Islet of Langerhans (tissue), 1 donor: ENCODE results near the gene CDH13.

Experiments used
- FAIRE-seq: peaks from one replicate; lab custom pipeline; 2011; peaks lifted over from hg19 to GRCh38; lab: Jason Lieb, UNC

CDH13 gene

GRCh38 chr16:83810901-83811300 is 1184.1 kb downstream of the CDH13 start:
- FAIRE-seq, result no peak

GRCh38 chr16:83813823-83814658 is 1187.3 kb downstream of the CDH13 start:
- FAIRE-seq, result no peak

- no peak for FAIRE-seq
Observed at GRCh38 chr16:83814659-83814985, 1187.9 kb downstream of the CDH13 start.

GRCh38 chr16:83817022-83817421 is 1190.3 kb downstream of the CDH13 start:
- FAIRE-seq, result no peak

- no peak for FAIRE-seq
Observed at GRCh38 chr16:83818276-83818675, 1191.5 kb downstream of the CDH13 start.

- FAIRE-seq, result no peak
Observed at GRCh38 chr16:83819361-83819760, 1192.6 kb downstream of the CDH13 start.

- FAIRE-seq, result peak; percentile 69
Observed at GRCh38 chr16:83826146-83826913, 1199.6 kb downstream of the CDH13 start.

- FAIRE-seq, result no peak
Observed at GRCh38 chr16:83830091-83830768, 1203.5 kb downstream of the CDH13 start.

- FAIRE-seq, result no peak
Observed at GRCh38 chr16:83830769-83831455, 1204.1 kb downstream of the CDH13 start.

GRCh38 chr16:83831456-83831987 is 1204.8 kb downstream of the CDH13 start:
- FAIRE-seq, result no peak

GRCh38 chr16:83833921-83834320 is 1207.2 kb downstream of the CDH13 start:
- no peak for FAIRE-seq

GRCh38 chr16:83835586-83836566 is 1209.1 kb downstream of the CDH13 start:
- FAIRE-seq, result peak; percentile 82

GRCh38 chr16:83837566-83837965 is 1210.8 kb downstream of the CDH13 start:
- FAIRE-seq, result no peak

- FAIRE-seq, result no peak
Observed at GRCh38 chr16:83838151-83838550, 1211.4 kb downstream of the CDH13 start.

GRCh38 chr16:83839561-83839960 is 1212.8 kb downstream of the CDH13 start:
- FAIRE-seq, result no peak

- no peak for FAIRE-seq
Observed at GRCh38 chr16:83840060-83840617, 1213.4 kb downstream of the CDH13 start.

- FAIRE-seq, result no peak
Observed at GRCh38 chr16:83842291-83842690, 1215.5 kb downstream of the CDH13 start.

GRCh38 chr16:83842756-83843507 is 1216.2 kb downstream of the CDH13 start:
- FAIRE-seq, result no peak

GRCh38 chr16:83843657-83844056 is 1216.9 kb downstream of the CDH13 start:
- no peak for FAIRE-seq

- no peak for FAIRE-seq
Observed at GRCh38 chr16:83845263-83845662, 1218.5 kb downstream of the CDH13 start.
